Suppressor macrophage treated with lipopolysaccharide for 4 hours (primary cell): Measurements from ENCODE around the gene CYP1A1.

Experiments used
- DNase-seq: peaks from one replicate; pipeline ENCODE4 v3.0.0-alpha.2; 2020

CYP1A1 gene

GRCh38 chr15:74725225-74725774, at the start of gene CYP1A1:
Gene CYP1A1, minus strand, starts transcription at chr15:74725528. Its CDS starts 2,431 bp downstream, at chr15:74723097.
- no peak for DNase-seq

- DNase-seq = peak; percentile 45
Measured at GRCh38 chr15:74773731-74774252, 48.5 kb upstream of the CYP1A1 start.

DNA sequence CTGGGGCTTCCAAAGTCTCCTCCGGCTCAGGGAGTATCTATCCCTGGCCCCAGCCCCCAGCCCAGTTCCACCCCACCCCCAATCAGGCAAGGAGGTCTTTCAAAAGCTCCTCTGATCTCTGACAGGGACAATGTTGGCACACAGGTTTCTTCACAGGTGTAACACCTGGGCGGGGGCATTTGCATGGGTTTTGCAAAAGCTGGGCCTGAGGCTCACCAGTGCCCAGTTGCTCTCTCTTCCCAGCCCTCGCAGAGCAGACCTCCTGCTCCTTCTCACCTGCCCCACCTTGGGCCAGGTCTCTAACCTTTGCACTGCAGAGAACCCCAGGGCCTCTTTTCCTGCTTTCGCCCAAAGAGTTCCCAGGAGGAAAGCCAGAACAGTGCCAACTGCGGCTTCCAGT, 48.0 kb upstream of the CYP1A1 start:
- DNase-seq = no peak

GRCh38 chr15:74770211-74770903, 45.0 kb upstream of the CYP1A1 start:
- DNase-seq = no peak

GRCh38 chr15:74769463-74770025, 44.2 kb upstream of the CYP1A1 start:
- DNase-seq = no peak

DNA sequence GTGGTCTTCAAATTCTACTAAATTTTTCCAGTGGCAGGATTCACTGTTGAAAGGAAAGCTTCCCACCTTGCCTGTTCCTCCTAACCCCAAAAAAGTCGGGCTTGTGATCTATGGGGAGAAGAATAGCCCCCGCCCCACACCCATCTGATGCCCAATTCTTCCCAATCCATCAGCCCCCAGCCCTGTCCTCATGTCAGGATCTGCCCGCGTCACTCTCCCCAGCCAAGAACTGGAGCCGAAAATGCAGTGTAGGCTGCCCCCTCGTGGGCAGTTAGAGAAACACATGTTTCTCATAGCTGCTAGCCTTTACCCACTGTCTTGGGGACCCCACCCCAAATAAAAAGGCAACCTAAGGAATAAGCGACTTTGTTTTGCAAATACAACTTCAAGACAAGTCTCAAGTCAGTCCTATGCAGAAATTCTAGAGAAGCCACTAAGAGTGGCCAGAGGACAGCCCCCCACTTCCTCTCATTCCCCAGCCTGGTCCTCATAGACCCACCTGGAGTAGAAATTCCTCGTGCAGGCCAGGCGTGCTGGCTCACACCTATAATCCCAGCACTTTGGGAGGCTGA, 43.5 kb upstream of the CYP1A1 start:
- DNase-seq = peak; percentile 65

DNA sequence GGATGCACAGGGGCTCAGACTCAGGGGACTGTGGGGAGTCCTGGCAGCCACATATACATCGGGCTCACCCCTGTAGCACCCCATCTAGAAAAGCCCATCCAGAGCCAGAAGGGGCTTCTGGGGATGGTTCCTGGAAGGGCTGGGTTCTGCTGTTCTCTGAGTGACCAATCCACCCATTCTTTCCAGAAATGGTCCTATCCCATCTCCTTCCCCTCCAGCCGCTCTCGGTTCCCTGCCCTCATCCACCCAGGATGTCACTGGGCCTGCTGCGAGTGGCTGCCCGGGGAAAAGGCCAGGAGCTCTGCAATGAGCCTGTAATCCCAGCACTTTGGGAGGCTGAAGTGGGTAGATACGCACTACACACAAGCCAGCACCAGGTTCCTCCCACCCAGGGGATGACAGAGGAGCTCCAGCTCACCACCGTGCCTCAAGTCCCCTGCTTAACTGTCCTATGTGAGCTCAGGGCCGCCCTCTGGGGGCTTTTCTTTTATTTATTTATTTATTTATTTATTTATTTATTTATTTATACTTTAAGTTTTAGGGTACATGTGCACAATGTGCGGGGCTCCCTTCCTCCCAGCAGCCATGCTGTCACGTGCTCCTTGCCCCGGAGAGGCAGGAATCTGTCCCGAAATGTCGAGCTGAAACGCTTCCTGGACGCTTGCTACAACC, 42.9 kb upstream of the CYP1A1 start:
- no peak for DNase-seq

DNA sequence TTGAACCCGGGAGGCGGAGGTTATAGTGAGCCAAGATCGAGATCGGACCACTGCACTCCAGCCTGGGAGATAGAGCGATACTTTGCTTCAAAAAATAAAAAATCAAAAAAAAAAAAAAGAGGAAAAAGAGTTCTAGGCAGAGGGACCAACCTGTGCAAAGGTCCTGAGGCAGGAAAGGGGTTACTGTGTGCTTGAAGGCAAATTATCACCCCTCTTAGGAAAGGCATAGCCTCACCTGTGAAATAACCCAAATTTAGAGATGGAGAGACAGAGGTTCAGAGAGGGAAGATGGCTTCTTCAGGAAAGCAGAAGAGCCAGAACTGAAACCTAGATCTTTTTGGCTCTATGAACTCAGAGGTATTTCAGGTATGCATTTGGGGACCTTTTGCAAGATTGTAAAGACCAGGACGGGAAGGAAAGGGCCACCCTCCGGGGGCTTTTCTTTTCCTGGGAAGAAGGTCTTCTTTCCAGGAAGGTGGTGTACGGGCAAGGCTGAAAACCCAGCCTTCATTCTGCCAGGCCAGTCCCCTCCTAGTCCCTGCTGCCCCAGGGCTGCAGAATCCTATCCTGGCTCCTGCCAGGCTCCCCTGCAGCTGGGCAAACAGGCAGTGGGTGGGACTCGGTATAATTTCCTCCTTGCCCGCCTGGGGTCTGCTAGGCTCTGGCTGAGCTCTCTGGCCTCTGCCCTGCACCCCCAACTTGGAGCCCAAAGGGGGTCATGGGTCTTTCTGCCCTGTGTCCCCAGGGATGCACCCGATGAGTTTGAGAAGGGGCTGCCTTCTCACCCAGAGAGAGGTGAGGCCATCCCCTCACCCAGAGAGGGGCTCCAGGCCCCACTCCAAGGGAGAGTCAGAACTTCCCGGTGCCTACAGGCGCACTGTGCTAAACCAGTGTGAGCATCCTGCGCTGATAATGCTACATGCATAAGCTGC, 42.1 kb upstream of the CYP1A1 start:
- no peak for DNase-seq

GRCh38 chr15:74763416-74763815, 38.1 kb upstream of the CYP1A1 start:
- no peak for DNase-seq

DNA sequence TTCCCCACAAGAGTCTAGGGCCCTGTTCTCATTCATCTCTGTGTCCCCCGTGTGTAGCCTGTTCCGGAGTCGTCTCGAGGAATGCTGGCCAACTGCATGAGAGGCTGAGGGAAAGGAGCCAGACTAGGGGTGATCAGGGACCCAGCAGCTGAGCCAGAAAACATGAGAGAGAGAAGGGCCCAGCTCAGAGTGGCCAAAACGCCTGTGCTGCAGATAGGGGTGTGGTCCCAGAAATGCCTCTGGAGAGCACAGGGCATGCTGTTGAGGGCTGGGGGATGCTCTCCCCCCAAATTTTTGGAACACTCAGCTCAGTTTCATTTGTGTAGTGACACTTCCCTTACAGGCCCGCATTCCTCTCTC, 37.4 kb upstream of the CYP1A1 start:
- DNase-seq = no peak

DNA sequence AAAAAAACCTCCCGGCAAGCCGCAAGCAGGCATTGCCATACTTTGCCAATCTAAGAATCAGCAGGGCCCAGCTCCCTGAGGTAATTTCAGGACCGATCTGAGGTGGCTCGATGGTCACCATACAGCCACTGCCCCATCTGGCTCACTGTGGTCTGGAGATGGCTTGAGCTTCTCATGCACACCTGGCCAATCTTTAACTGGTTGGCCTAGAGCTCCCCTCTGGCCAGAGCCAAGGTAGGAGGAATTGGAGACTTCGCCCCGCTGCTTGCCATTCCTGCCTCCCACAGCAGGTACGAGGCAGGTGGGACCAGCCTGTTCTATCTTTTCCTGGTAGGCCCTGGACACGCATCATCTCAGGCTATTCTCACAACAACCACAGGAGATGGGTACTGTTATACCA, 33.4 kb upstream of the CYP1A1 start:
- no peak for DNase-seq

GRCh38 chr15:74754593-74755215, 29.4 kb upstream of the CYP1A1 start:
- no peak for DNase-seq

DNA sequence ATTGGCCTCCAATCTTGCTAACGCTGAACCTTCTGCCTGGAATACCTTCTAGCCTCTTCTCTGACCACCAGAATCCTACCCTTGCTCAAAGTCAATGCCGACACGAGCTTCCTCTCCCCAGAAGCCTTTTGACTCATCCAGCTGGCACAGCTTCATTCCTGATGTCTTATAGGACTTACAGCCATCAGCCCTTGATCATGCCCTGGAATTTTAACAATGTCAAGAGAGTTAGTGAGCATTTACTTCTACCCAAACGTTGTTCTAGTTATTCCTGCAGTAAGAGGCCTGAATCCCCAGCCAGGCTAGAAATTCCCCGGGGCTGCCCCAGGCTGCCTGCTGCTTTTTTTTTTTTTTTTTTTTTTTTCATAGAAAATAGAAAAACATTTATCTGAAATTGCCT, 27.2 kb upstream of the CYP1A1 start:
- no peak for DNase-seq

- DNase-seq = no peak
Measured at GRCh38 chr15:74752011-74752410, 26.7 kb upstream of the CYP1A1 start.

DNA sequence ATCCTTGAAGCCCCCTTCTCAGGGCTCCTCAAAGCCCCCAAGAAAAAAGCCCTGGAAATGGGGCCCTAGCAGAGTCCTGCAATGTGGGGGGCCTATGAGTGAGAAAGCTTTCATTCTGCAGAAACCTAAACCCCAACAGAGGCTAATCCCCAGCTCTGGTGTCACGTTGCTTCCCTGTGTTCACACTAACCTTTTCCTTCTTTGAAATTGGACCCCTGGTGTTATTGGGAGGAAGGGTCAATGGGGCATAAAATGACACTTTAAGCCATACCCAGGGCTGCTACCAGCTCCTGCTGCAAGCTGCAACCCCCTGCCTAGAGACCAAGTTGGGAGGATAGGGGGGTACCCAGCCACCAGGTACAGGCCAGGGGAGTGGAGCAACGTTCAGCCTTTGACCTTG, 25.4 kb upstream of the CYP1A1 start:
- no peak for DNase-seq

DNA sequence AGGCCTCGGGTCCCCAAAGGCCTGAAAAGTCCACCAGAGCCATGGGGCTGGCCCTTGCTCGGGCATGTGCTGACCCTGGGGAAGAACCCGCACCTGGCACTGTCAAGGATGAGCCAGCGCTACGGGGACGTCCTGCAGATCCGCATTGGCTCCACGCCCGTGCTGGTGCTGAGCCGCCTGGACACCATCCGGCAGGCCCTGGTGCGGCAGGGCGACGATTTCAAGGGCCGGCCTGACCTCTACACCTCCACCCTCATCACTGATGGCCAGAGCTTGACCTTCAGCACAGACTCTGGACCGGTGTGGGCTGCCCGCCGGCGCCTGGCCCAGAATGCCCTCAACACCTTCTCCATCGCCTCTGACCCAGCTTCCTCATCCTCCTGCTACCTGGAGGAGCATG, 24.5 kb upstream of the CYP1A1 start:
- no peak for DNase-seq

GRCh38 chr15:74748322-74748946, 23.1 kb upstream of the CYP1A1 start, which contains the start of gene CYP1A2:
Gene CYP1A2, plus strand, starts transcription at chr15:74748845. Its CDS starts 894 bp downstream, at chr15:74749739.
- no peak for DNase-seq

DNA sequence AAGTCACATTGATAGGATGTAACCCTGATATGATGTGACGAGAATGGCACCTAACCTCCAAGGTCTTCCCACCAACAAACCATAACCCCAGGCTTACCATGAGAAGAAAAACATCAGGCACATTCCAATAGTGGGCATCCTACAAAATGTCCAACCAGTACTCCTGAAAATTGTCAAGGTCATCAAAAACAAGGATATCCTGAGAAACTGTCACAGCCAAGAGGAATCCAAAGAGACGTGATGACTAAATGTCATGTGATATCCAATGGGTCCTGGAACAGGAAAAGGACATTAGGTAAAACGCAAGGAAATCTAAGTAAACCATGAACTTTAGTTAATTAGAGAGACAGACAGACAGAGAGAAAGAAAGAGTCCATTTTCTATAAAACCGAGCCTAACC, 21.1 kb upstream of the CYP1A1 start:
- DNase-seq = no peak

DNA sequence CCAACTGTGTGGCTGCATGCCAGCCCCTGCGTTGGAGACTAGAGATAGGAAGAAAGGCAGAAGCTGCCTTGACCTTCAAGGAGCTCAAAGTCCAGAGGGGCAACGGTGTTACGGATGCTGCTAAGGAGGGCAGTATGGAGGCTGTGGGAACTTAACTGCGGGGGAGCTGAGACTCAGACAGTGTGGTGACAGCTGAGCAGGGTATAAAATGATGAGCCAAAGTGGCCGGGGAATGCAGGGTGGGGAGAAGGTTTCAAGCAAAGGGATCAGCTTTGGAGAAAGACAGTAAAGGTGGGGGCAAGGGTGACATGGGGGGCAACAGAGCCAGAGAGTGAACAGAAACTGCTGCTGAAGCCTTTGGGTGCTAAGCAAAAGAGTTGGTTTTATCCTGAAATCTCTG, 17.1 kb upstream of the CYP1A1 start:
- no peak for DNase-seq

GRCh38 chr15:74738239-74738638, 12.9 kb upstream of the CYP1A1 start:
- DNase-seq = peak; percentile 9

DNA sequence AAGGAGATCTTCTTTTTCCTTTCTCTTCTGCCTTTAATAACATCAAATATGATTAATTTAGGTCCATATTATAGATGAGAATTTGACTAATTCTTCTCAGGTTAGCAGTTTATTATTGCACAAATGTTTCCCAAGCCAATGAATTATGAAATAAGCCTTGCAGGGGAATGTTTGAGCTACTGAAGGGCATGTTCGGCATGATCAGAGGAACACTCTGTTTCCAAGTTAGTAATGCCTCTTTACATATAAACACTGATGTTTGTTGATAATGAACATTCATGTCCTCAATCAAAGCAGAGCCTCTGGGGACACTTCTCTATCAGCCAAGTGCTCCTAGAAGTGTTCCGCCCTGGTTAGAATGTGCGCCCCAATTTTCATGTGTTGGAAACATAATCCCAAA, 10.0 kb upstream of the CYP1A1 start:
- no peak for DNase-seq
